ENCODE measurements around the gene TRAF3. TPM values are rescaled to one million over a fixed set of nuclear protein-coding genes. Genes with fewer than 3 reads are reported as not detected.

TRAF3 gene
- total RNA-seq, 5 donors from 2014 or later (not counting 1 experiment from before 2014, with no cell fraction given), result 29.6 to 46.1 (median 35.7) TPM

DNA sequence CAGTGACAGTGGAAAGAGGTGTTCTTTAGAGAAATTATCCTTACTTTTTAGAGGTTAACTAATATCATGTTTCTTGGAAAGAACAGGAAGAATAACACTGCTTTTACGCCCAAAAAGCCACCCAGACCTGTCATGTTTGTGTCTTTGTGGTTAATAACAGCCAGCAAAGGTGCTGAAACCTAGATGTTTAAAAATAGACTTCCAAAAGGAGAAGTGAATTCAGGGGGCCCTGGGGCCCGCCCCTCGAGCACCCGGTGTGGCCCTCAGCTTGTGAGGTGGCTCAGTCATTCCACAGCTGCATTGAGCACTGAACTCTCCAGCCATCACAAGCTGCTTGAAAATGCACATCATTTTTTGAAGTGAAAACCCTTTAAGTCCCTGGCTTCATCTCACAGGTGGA, 124.4 kb downstream of the TRAF3 start:
- DNase-seq, result peak in 2 of 35 experiments; percentile 9 to 37
- H3K36me3 Mint-ChIP-seq, result peaks cover 36% of the 10 kb centered on the region
- peak; percentile 14 to 30 (median 26) for ATAC-seq (replicated peaks in 1 of 4)
- H3K9me3 Mint-ChIP-seq, result no peaks in the 10 kb centered on the region
- Histone ChIP-seq H3K4me1 (ENCODE audit: control insufficient read depth in 1 of 2, extremely low read depth in 1 of 2, insufficient read depth in 2 of 2, low read length in 2 of 2) (peaks cover 6 to 21% of the 10 kb centered on the region in 2 experiments), H3K27me3 (replicated peaks in 1 of 2; ENCODE audit: control insufficient read depth in 2 of 2, extremely low read depth in 1 of 2, insufficient read depth in 2 of 2, low read length in 1 of 2) (no peaks in the 10 kb centered on the region), H3K36me3 (ENCODE audit: control insufficient read depth in 2 of 2, extremely low read depth in 1 of 2, insufficient read depth in 1 of 2, low read length in 1 of 2) (peaks cover 20 to 63% of the 10 kb centered on the region in 2 donors), H3K9me3 (no peaks in the 10 kb centered on the region), H3K27ac (ENCODE audit: low read length) (peak overlapping the region; percentile 47), H3K4me3 (ENCODE audit: control insufficient read depth in 1 of 2, extremely low read depth in 1 of 2, low read length in 1 of 2) (no peak overlapping the region)
- peak overlapping the region; percentile 68 to 89 for H3K27ac Mint-ChIP-seq
- 40% methylated on average over 1 of the region's 4 CpGs for WGBS (ENCODE audit: insufficient coverage)
- ChIA-PET CTCF (interaction anchor here in 1 of 2 donors (1.0 kb wide), 1 partner anchor 127 kb away, joined by 3 read pairs; no protein-coding TSS in a partner anchor), POLR2A (no interaction called here)
- H3K4me3 Mint-ChIP-seq, result peak overlapping the region in 1 of 3 donors; percentile 67
- peaks cover 15 to 36% (median 19%) of the 10 kb centered on the region in 3 donors for H3K4me1 Mint-ChIP-seq
- no peaks in the 10 kb centered on the region for H3K27me3 Mint-ChIP-seq

GRCh38 chr14:102902086-102902485, 124.8 kb downstream of the TRAF3 start:
- H3K27ac Mint-ChIP-seq, result peak overlapping the region; percentile 68 to 89
- no peak for ATAC-seq (replicated peaks in 1 of 4)
- H3K4me1 ChIP-seq (ENCODE audit: control insufficient read depth in 1 of 2, extremely low read depth in 1 of 2, insufficient read depth in 2 of 2, low read length in 2 of 2), result peaks cover 6 to 21% of the 10 kb centered on the region in 2 experiments
- H3K4me3 ChIP-seq (ENCODE audit: control insufficient read depth in 1 of 2, extremely low read depth in 1 of 2, low read length in 1 of 2), result no peak overlapping the region
- CTCF ChIA-PET, result interaction anchor here in 1 of 2 donors (1.0 kb wide), 1 partner anchor 128 kb away, joined by 3 read pairs; no protein-coding TSS in a partner anchor
- 78% methylated on average over 3 of the region's 7 CpGs for WGBS (ENCODE audit: insufficient coverage)
- POLR2A ChIA-PET, result no interaction called here
- no peak overlapping the region for H3K27ac ChIP-seq (ENCODE audit: low read length)
- peaks cover 24 to 66% of the 10 kb centered on the region in 2 donors for H3K36me3 ChIP-seq (ENCODE audit: control insufficient read depth in 2 of 2, extremely low read depth in 1 of 2, insufficient read depth in 1 of 2, low read length in 1 of 2)
- H3K36me3 Mint-ChIP-seq, result peaks cover 38% of the 10 kb centered on the region
- H3K9me3 Mint-ChIP-seq, result no peaks in the 10 kb centered on the region
- H3K27me3 Mint-ChIP-seq, result no peaks in the 10 kb centered on the region
- no peaks in the 10 kb centered on the region for H3K9me3 ChIP-seq
- H3K27me3 ChIP-seq (replicated peaks in 1 of 2; ENCODE audit: control insufficient read depth in 2 of 2, extremely low read depth in 1 of 2, insufficient read depth in 2 of 2, low read length in 1 of 2), result no peaks in the 10 kb centered on the region
- no peak overlapping the region for H3K4me3 Mint-ChIP-seq
- DNase-seq, result no peak
- H3K4me1 Mint-ChIP-seq, result peaks cover 15 to 36% (median 19%) of the 10 kb centered on the region in 3 donors

DNA sequence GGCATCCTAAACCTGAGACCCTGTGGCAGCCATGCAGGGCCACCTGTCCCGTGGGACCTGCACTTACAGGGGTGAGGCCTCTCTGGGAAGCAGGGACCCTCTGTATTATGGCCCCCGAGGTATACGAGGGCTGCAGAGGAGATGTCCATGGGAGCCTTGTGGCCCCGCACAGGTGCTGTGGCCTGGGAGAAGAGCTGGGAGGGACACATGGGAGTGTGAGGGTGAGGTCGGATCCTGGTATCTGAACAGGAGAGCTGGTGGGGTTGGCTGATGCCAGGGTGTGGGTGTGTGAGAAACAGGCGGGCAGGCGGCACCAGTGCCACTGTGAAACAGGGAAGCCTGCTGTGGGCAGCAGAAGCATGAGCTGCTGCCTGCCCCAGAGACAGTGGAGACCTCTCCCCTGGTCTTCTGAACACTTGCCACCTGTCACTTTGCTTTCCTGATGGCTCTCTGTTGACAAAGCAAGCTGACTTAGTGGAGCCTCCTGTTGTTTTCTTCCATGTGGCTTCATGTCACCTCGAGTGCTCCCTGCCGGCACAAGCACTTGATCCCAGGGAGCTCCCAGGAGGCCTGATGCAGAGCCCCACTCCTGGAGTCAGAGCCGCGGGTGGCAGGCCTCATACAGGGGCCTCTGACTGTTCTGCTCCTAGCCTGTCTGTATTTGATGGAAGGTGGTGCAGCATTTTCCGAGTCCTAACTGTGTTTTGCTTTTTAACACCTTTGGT, 125.4 kb downstream of the TRAF3 start:
- 96% methylated on average over 12 of the region's 12 CpGs for WGBS (ENCODE audit: insufficient coverage)
- ATAC-seq (replicated peaks in 1 of 4) (no peak), DNase-seq (no peak)
- H3K36me3 Mint-ChIP-seq, result peaks cover 38% of the 10 kb centered on the region
- ChIA-PET POLR2A (no interaction called here), CTCF (no interaction called here)
- Histone ChIP-seq H3K4me3 (ENCODE audit: control insufficient read depth in 1 of 2, extremely low read depth in 1 of 2, low read length in 1 of 2) (no peak overlapping the region), H3K27me3 (replicated peaks in 1 of 2; ENCODE audit: control insufficient read depth in 2 of 2, extremely low read depth in 1 of 2, insufficient read depth in 2 of 2, low read length in 1 of 2) (no peaks in the 10 kb centered on the region), H3K9me3 (no peaks in the 10 kb centered on the region), H3K27ac (ENCODE audit: low read length) (no peak overlapping the region), H3K4me1 (ENCODE audit: control insufficient read depth in 1 of 2, extremely low read depth in 1 of 2, insufficient read depth in 2 of 2, low read length in 2 of 2) (peaks cover 6 to 21% of the 10 kb centered on the region in 2 experiments), H3K36me3 (ENCODE audit: control insufficient read depth in 2 of 2, extremely low read depth in 1 of 2, insufficient read depth in 1 of 2, low read length in 1 of 2) (peaks cover 28 to 65% of the 10 kb centered on the region in 2 donors)
- no peak overlapping the region for H3K4me3 Mint-ChIP-seq
- H3K4me1 Mint-ChIP-seq, result peaks cover 15 to 36% (median 19%) of the 10 kb centered on the region in 3 donors
- H3K9me3 Mint-ChIP-seq, result no peaks in the 10 kb centered on the region
- peak overlapping the region; percentile 28 to 71 for H3K27ac Mint-ChIP-seq
- H3K27me3 Mint-ChIP-seq, result no peaks in the 10 kb centered on the region

GRCh38 chr14:102903248-102903888, 126.1 kb downstream of the TRAF3 start:
- peaks cover 28 to 63% of the 10 kb centered on the region in 2 donors for H3K36me3 ChIP-seq (ENCODE audit: control insufficient read depth in 2 of 2, extremely low read depth in 1 of 2, insufficient read depth in 1 of 2, low read length in 1 of 2)
- peaks cover 39% of the 10 kb centered on the region for H3K36me3 Mint-ChIP-seq
- H3K27ac Mint-ChIP-seq, result peak overlapping the region in 1 of 2 donors; percentile 56
- no peaks in the 10 kb centered on the region for H3K27me3 Mint-ChIP-seq
- H3K4me3 ChIP-seq (ENCODE audit: control insufficient read depth in 1 of 2, extremely low read depth in 1 of 2, low read length in 1 of 2), result no peak overlapping the region
- no peak for DNase-seq
- no peaks in the 10 kb centered on the region for H3K27me3 ChIP-seq (replicated peaks in 1 of 2; ENCODE audit: control insufficient read depth in 2 of 2, extremely low read depth in 1 of 2, insufficient read depth in 2 of 2, low read length in 1 of 2)
- peaks cover 14 to 34% (median 19%) of the 10 kb centered on the region in 3 donors for H3K4me1 Mint-ChIP-seq
- no peaks in the 10 kb centered on the region for H3K9me3 ChIP-seq
- ChIA-PET CTCF (no interaction called here), POLR2A (no interaction called here)
- no peaks in the 10 kb centered on the region for H3K9me3 Mint-ChIP-seq
- H3K27ac ChIP-seq (ENCODE audit: low read length), result no peak overlapping the region
- 92% methylated on average over 25 of the region's 29 CpGs for WGBS (ENCODE audit: insufficient coverage)
- H3K4me3 Mint-ChIP-seq, result no peak overlapping the region
- no peak for ATAC-seq (replicated peaks in 1 of 4)
- peaks cover 6 to 21% of the 10 kb centered on the region in 2 experiments for H3K4me1 ChIP-seq (ENCODE audit: control insufficient read depth in 1 of 2, extremely low read depth in 1 of 2, insufficient read depth in 2 of 2, low read length in 2 of 2)

DNA sequence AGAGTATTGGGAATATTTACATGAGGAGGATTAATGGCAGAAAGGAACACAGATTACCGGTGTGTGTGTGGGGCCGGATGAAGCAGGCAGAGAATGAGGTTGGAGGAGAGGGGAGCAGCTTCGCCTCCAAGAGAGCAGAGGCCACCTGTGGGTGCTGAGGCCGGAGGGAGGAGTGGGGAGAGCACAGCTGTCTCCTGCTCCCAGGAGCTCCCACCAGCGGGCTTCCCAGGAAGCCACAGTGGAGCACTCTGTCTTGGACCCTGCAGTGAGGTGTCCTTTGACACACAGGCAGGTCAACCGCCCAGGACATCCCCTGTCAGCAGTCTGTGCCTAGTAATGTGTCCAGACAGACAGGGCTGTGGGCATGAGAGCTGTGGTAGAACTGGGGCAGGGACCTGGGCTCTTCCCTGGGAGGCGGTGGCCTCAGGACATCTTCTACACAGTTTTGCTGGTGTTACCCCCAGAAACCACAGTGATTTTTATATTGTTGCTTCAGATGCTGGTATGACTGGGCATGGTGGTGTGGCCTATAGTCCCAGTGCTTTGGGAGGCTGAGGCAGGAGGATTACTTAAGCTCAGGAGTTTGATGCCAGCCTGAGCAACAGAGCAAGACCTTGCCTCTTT, 126.8 kb downstream of the TRAF3 start:
- no peaks in the 10 kb centered on the region for H3K27me3 ChIP-seq (replicated peaks in 1 of 2; ENCODE audit: control insufficient read depth in 2 of 2, extremely low read depth in 1 of 2, insufficient read depth in 2 of 2, low read length in 1 of 2)
- Mint-ChIP-seq H3K9me3 (no peaks in the 10 kb centered on the region), H3K4me1 (peaks cover 10 to 30% (median 19%) of the 10 kb centered on the region in 3 donors), H3K36me3 (peaks cover 34% of the 10 kb centered on the region), H3K27me3 (no peaks in the 10 kb centered on the region), H3K27ac (no peak overlapping the region), H3K4me3 (no peak overlapping the region)
- H3K27ac ChIP-seq (ENCODE audit: low read length), result no peak overlapping the region
- no peak overlapping the region for H3K4me3 ChIP-seq (ENCODE audit: control insufficient read depth in 1 of 2, extremely low read depth in 1 of 2, low read length in 1 of 2)
- POLR2A ChIA-PET, result no interaction called here
- DNase-seq (no peak), ATAC-seq (replicated peaks in 1 of 4) (no peak)
- peaks cover 25 to 57% of the 10 kb centered on the region in 2 donors for H3K36me3 ChIP-seq (ENCODE audit: control insufficient read depth in 2 of 2, extremely low read depth in 1 of 2, insufficient read depth in 1 of 2, low read length in 1 of 2)
- H3K4me1 ChIP-seq (ENCODE audit: control insufficient read depth in 1 of 2, extremely low read depth in 1 of 2, insufficient read depth in 2 of 2, low read length in 2 of 2), result peaks cover 6 to 21% of the 10 kb centered on the region in 2 experiments
- H3K9me3 ChIP-seq, result no peaks in the 10 kb centered on the region
- CTCF ChIA-PET, result no interaction called here
- 96% methylated on average over 4 of the region's 7 CpGs for WGBS (ENCODE audit: insufficient coverage)
